ENCODE data around the gene DENND1A. TPM values are rescaled to one million over a fixed set of nuclear protein-coding genes. Genes with fewer than 3 reads are reported as not detected.

The DENND1A gene
- total RNA-seq, 1 experiment from 2014 or later, result 19.7 TPM

- no peak overlapping the region for H3K27ac ChIP-seq (ENCODE audit: low read length)
- ATAC-seq, result no peak
- CTCF ChIA-PET, result no interaction called here
- H3K4me1 ChIP-seq (ENCODE audit: control insufficient read depth, insufficient read depth, low read length), result no peaks in the 10 kb centered on the region
- TF ChIP-seq POLR2AphosphoS5 (IDR thresholded peaks at IDR 0.05; ENCODE audit: low read depth, low read length) (no peak), SIN3A (IDR thresholded peaks at IDR 0.05; ENCODE audit: borderline replicate concordance, insufficient read depth, low read depth, low read length) (no peak), CTCF (IDR thresholded peaks at IDR 0.05) (no peak), TCF7L2 (IDR thresholded peaks at IDR 0.05; ENCODE audit: low read depth, low read length) (no peak), REST (IDR thresholded peaks at IDR 0.05; ENCODE audit: insufficient read depth in 1 of 2, low read depth in 2 of 2, low read length in 1 of 2) (no peak)
- H3K27me3 ChIP-seq (ENCODE audit: control insufficient read depth, insufficient read depth, low read length), result no peaks in the 10 kb centered on the region
- BruUV-seq (replicated peaks), result no TSS peak
- POLR2A ChIA-PET, result no interaction called here
- no peaks in the 10 kb centered on the region for H3K9me3 ChIP-seq (ENCODE audit: control insufficient read depth, insufficient read depth, low read depth, low read length)
- no peak overlapping the region for H3K4me3 ChIP-seq (ENCODE audit: low read depth in 2 of 2, low read length in 2 of 2)
- DNase-seq (ENCODE audit: low read depth, low spot score), result no peak
- in situ Hi-C loops (cut with HindIII; ENCODE audit: low pct_unique_long_range_greater_than_20kb, low sequenced_read_pairs), result no loop called here
- no peaks in the 10 kb centered on the region for H3K36me3 ChIP-seq (ENCODE audit: control insufficient read depth, insufficient read depth, low read length)
- intact Hi-C loops (cut with micrococcal nuclease; ENCODE audit: unreplicated experiment), result no loop called here
These were observed 446.6 kb downstream of the DENND1A start for GRCh38 chr9:123483191-123483803.

- TF ChIP-seq TCF7L2 (IDR thresholded peaks at IDR 0.05; ENCODE audit: low read depth, low read length), result no peak
- TF ChIP-seq POLR2AphosphoS5 (IDR thresholded peaks at IDR 0.05; ENCODE audit: low read depth, low read length), result no peak
- no peak for TF ChIP-seq SIN3A (IDR thresholded peaks at IDR 0.05; ENCODE audit: borderline replicate concordance, insufficient read depth, low read depth, low read length)
- TF ChIP-seq CTCF (IDR thresholded peaks at IDR 0.05), result no peak
- no peak for TF ChIP-seq REST (IDR thresholded peaks at IDR 0.05; ENCODE audit: insufficient read depth in 1 of 2, low read depth in 2 of 2, low read length in 1 of 2)
- Histone ChIP-seq H3K4me3 (ENCODE audit: low read depth in 2 of 2, low read length in 2 of 2) (no peak overlapping the region), H3K27ac (ENCODE audit: low read length) (no peak overlapping the region), H3K9me3 (ENCODE audit: control insufficient read depth, insufficient read depth, low read depth, low read length) (no peaks in the 10 kb centered on the region), H3K36me3 (ENCODE audit: control insufficient read depth, insufficient read depth, low read length) (no peaks in the 10 kb centered on the region), H3K27me3 (ENCODE audit: control insufficient read depth, insufficient read depth, low read length) (no peaks in the 10 kb centered on the region), H3K4me1 (ENCODE audit: control insufficient read depth, insufficient read depth, low read length) (no peaks in the 10 kb centered on the region)
- ATAC-seq (no peak), DNase-seq (ENCODE audit: low read depth, low spot score) (no peak)
- ChIA-PET POLR2A (no interaction called here), CTCF (no interaction called here)
- intact Hi-C loops (cut with micrococcal nuclease; ENCODE audit: unreplicated experiment) (no loop called here), in situ Hi-C loops (cut with HindIII; ENCODE audit: low pct_unique_long_range_greater_than_20kb, low sequenced_read_pairs) (no loop called here)
- BruUV-seq (replicated peaks), result no TSS peak
These were observed 447.5 kb downstream of the DENND1A start for GRCh38 chr9:123482295-123482968.
